ENCODE data around the gene PSENEN.
A peak's percentile ranks its signal among the peaks of the same experiment; 100 is the strongest.

Gene PSENEN

GRCh38 chr19:35748106-35749020 is 2.9 kb downstream of the PSENEN start, which contains the start of gene LIN37:
TSS of gene LIN37 (plus strand) at chr19:35748576. CDS start at chr19:35748725, 149 bp downstream.
- Histone ChIP-seq H3K36me3 (ENCODE audit: control insufficient read depth in 2 of 2, insufficient read depth in 1 of 2, low read length in 2 of 2) (peaks cover 20 to 51% of the 10 kb centered on the region in 2 experiments), H3K4me1 (ENCODE audit: control insufficient read depth, insufficient read depth, low read length) (peaks cover 30% of the 10 kb centered on the region), H3K4me3 (ENCODE audit: low read depth, low read length) (peak within 1 kb of the TSS; percentile 63), H3K27ac (ENCODE audit: extremely low read depth, low read depth, low read length) (peak within 1 kb of the TSS; percentile 68), H3K9me3 (ENCODE audit: control insufficient read depth, insufficient read depth, low read depth, low read length) (no peaks in the 10 kb centered on the region; the same call in none of the 2 replicates)
- ChIA-PET CTCF (interaction anchor here (0.6 to 4.9 kb wide), 15 partner anchors 8 to 704 kb away, joined by 3 to 37 read pairs (median 4); partner anchors contain the start of gene HSPB6), POLR2A (interaction anchor here (0.6 to 2.9 kb wide), 53 partner anchors 8 to 607 kb away, joined by 3 to 87 read pairs (median 6); partner anchors contain the start of genes ALKBH6, COX6B1, HAUS5 and HSPB6)
- peak; percentile 57 for TF ChIP-seq EGR2 (tag by site-specific recombination; IDR thresholded peaks at IDR 0.05; ENCODE audit: low read depth)
- peak; percentile 84; the same call in 1 of the 2 replicates for TF ChIP-seq KLF7 (tag by site-specific recombination; IDR thresholded peaks at IDR 0.05; ENCODE audit: borderline replicate concordance)
- TF ChIP-seq ZNF558 (tag by site-specific recombination; IDR thresholded peaks at IDR 0.05): peak; percentile 40; the same call in 1 of the 2 replicates
- peak; percentile 91 for TF ChIP-seq PBX3 (CRISPR knock-in tag; IDR thresholded peaks at IDR 0.05)
- peak; percentile 69 for TF ChIP-seq BCL11A (tag by site-specific recombination; IDR thresholded peaks at IDR 0.05; ENCODE audit: low read depth)
- TF ChIP-seq ZNF248 (tag by site-specific recombination; IDR thresholded peaks at IDR 0.05): no peak
- peak; percentile 96 for TF ChIP-seq BCL11B (tag by site-specific recombination; IDR thresholded peaks at IDR 0.05; ENCODE audit: low read depth)
- no peak for TF ChIP-seq ZBTB17 (tag by site-specific recombination; IDR thresholded peaks at IDR 0.05)
- no peak for TF ChIP-seq ZNF157 (tag by site-specific recombination; IDR thresholded peaks at IDR 0.05)
- TF ChIP-seq ZBTB11 (tag by site-specific recombination; conservative IDR thresholded peaks at IDR 0.05; ENCODE audit: low read depth): peak; percentile 64
- TF ChIP-seq INSM2 (tag by site-specific recombination; IDR thresholded peaks at IDR 0.05): peak; percentile 74
- TF ChIP-seq ZNF221 (tag by site-specific recombination; IDR thresholded peaks at IDR 0.05; ENCODE audit: borderline replicate concordance): 0 out of 2 replicates have a peak, but pooled peaks have one; percentile 16
- TF ChIP-seq GLIS1 (tag by site-specific recombination; IDR thresholded peaks at IDR 0.05): peak; percentile 59; the same call in 1 of the 2 replicates
- 0 out of 2 replicates have a peak, but pooled peaks have one; percentile 72 for TF ChIP-seq ZNF660 (tag by site-specific recombination; IDR thresholded peaks at IDR 0.05)
- TF ChIP-seq SP2 (tag by site-specific recombination; IDR thresholded peaks at IDR 0.05): peak; percentile 100
- TF ChIP-seq, protein P1, sequence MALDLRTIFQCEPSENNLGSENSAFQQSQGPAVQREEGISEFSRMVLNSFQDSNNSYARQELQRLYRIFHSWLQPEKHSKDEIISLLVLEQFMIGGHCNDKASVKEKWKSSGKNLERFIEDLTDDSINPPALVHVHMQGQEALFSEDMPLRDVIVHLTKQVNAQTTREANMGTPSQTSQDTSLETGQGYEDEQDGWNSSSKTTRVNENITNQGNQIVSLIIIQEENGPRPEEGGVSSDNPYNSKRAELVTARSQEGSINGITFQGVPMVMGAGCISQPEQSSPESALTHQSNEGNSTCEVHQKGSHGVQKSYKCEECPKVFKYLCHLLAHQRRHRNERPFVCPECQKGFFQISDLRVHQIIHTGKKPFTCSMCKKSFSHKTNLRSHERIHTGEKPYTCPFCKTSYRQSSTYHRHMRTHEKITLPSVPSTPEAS (tag by site-specific recombination; IDR thresholded peaks at IDR 0.05): peak; percentile 76
- TF ChIP-seq, protein P2, sequence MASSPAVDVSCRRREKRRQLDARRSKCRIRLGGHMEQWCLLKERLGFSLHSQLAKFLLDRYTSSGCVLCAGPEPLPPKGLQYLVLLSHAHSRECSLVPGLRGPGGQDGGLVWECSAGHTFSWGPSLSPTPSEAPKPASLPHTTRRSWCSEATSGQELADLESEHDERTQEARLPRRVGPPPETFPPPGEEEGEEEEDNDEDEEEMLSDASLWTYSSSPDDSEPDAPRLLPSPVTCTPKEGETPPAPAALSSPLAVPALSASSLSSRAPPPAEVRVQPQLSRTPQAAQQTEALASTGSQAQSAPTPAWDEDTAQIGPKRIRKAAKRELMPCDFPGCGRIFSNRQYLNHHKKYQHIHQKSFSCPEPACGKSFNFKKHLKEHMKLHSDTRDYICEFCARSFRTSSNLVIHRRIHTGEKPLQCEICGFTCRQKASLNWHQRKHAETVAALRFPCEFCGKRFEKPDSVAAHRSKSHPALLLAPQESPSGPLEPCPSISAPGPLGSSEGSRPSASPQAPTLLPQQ (tag by site-specific recombination; IDR thresholded peaks at IDR 0.05): peak; percentile 53; the same call in 1 of the 2 replicates
- no peak for TF ChIP-seq ZNF148 (tag by site-specific recombination; IDR thresholded peaks at IDR 0.05; ENCODE audit: borderline replicate concordance)
- TF ChIP-seq ZNF423 (tag by site-specific recombination; IDR thresholded peaks at IDR 0.05): no peak
- no peak for TF ChIP-seq ZNF24 (tag by site-specific recombination; IDR thresholded peaks at IDR 0.05)
- TF ChIP-seq, protein P3, sequence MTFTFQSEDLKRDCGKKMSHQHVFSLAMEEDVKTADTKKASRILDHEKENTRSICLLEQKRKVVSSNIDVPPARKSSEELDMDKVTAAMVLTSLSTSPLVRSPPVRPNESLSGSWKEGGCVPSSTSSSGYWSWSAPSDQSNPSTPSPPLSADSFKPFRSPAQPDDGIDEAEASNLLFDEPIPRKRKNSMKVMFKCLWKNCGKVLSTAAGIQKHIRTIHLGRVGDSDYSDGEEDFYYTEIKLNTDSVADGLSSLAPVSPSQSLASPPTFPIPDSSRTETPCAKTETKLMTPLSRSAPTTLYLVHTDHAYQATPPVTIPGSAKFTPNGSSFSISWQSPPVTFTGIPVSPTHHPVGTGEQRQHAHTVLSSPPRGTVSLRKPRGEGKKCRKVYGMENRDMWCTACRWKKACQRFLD (tag by site-specific recombination; IDR thresholded peaks at IDR 0.05): no peak
- TF ChIP-seq ZNF600 (tag by site-specific recombination; IDR thresholded peaks at IDR 0.05): peak; percentile 87
- peak; percentile 52; the same call in 1 of the 2 replicates for TF ChIP-seq ZNF610 (tag by site-specific recombination; IDR thresholded peaks at IDR 0.05; ENCODE audit: borderline replicate concordance)
